ES-I3 (cell line): Measurements from ENCODE around the gene HOXB13.

Experiments
- H3K36me3 ChIP-seq: 2 replicates; pipeline ENCODE4 v1.6.1; 2013; ENCODE audit warnings: mild to moderate bottlenecking, low read length, control low read depth, moderate library complexity; ENCODE audit not compliant: insufficient read depth
- H3K4me1 ChIP-seq: 2 replicates; pipeline ENCODE4 v1.6.1; 2013; ENCODE audit warnings: mild to moderate bottlenecking, control low read depth, low read length; ENCODE audit not compliant: insufficient read depth
- H3K9ac ChIP-seq: 2 replicates; pipeline ENCODE4 v1.6.1; 2013; ENCODE audit warnings: low read depth, mild to moderate bottlenecking, low read length, moderate library complexity
- H3K9me3 ChIP-seq: 2 replicates; pipeline ENCODE4 v1.6.1; 2013; ENCODE audit warnings: mild to moderate bottlenecking, low read length, moderate library complexity; ENCODE audit not compliant: control insufficient read depth, insufficient read depth

Gene HOXB13

GRCh38 chr17:48676963-48677558 is 51.5 kb downstream of the HOXB13 start:
- Histone ChIP-seq H3K36me3 (no peaks in the 10 kb centered on the region), H3K4me1 (no peaks in the 10 kb centered on the region), H3K9ac (no peak overlapping the region), H3K9me3 (no peaks in the 10 kb centered on the region)
